Right lobe of liver (tissue), 4 donors: ENCODE measurements around the gene ZNF408.

Source experiments
- POLR2A ChIP-seq: fragments of 450-650 bp; IDR thresholded peaks from one replicate; pipeline ENCODE4 v1.6.1; 2017; ENCODE audit warnings: antibody characterized with exemption, mild to moderate bottlenecking
- TF ChIP-seq, protein P1 (sequence below), 4 donors: fragments of 200-600 bp in 3 of 4; fragments of 450-650 bp in 1 of 4; IDR thresholded peaks; one replicate each; pipeline versions ENCODE4 v1.5.1 to v1.8.0; 2016 to 2022; ENCODE audit warnings: antibody characterized with exemption in 4 of 4, mild to moderate bottlenecking in 2 of 4
- donor health status: DM: no; HTN: no; CAD: no.
- donor health status: DM: no; HTN: no; CAD: no.
- donor health status: DM: no; HTN: yes; CAD: no.

DNA sequence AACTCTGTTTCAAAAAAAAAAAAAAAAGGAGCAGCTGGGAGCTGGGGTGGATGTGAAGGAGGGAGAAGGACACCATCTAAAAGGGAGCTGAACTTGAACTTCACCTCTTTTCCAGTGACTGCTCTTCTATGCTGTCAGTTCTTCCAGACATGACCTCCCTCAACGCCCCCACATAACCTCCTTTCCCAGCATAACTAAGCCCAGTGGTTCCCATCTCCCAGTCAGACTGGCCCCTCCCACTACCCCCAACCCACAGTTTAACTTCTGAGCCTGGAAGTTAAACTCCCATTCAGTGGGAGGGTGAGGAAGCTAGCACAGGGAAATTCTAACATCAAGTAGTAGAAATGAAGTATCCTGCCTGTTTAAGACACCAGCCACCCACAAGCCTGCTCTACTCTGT is 2.2 kb upstream of the ZNF408 start:
- TF ChIP-seq POLR2A: no peak
- TF ChIP-seq, protein P1, sequence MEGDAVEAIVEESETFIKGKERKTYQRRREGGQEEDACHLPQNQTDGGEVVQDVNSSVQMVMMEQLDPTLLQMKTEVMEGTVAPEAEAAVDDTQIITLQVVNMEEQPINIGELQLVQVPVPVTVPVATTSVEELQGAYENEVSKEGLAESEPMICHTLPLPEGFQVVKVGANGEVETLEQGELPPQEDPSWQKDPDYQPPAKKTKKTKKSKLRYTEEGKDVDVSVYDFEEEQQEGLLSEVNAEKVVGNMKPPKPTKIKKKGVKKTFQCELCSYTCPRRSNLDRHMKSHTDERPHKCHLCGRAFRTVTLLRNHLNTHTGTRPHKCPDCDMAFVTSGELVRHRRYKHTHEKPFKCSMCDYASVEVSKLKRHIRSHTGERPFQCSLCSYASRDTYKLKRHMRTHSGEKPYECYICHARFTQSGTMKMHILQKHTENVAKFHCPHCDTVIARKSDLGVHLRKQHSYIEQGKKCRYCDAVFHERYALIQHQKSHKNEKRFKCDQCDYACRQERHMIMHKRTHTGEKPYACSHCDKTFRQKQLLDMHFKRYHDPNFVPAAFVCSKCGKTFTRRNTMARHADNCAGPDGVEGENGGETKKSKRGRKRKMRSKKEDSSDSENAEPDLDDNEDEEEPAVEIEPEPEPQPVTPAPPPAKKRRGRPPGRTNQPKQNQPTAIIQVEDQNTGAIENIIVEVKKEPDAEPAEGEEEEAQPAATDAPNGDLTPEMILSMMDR (IDR thresholded peaks at IDR 0.05): no peak
